Neural cell (in vitro differentiated cells): ENCODE measurements around the gene IL17B. TPM values are rescaled to one million over a fixed set of nuclear protein-coding genes. Genes with fewer than 3 reads are reported as not detected.

Experiments
- H2AFZ ChIP-seq: fragments of 200-600, 300-800 bp; sonication (generic), shearing (Covaris generic); 2 replicates; pipeline ENCODE4 v1.6.0; 2014; ENCODE audit warnings: low read depth, mild to moderate bottlenecking, antibody characterized with exemption, low read length, moderate library complexity
- H3F3A ChIP-seq: fragments of 200-600 bp; shearing (Covaris generic); 2 replicates; pipeline ENCODE4 v1.6.1; 2016; ENCODE audit warnings: mild to moderate bottlenecking, moderate library complexity, mixed read lengths, antibody characterized with exemption, low read length; ENCODE audit not compliant: insufficient read depth, poor library complexity, severe bottlenecking
- H3K27ac ChIP-seq: fragments of 200-600, 300-800 bp; sonication (generic), shearing (Covaris generic); 2 replicates; pipeline ENCODE4 v1.5.1; 2014; ENCODE audit warnings: mild to moderate bottlenecking, low read length, moderate library complexity
- H3K27me3 ChIP-seq: fragments of 300-800, 200-600 bp; sonication (generic), shearing (Covaris generic); 2 replicates; pipeline ENCODE4 v1.6.0; 2014; ENCODE audit warnings: mild to moderate bottlenecking, low read depth, low read length, moderate library complexity; ENCODE audit not compliant: insufficient read depth
- H3K36me3 ChIP-seq: fragments of 300-800, 200-600 bp; sonication (generic), shearing (Covaris generic); 2 replicates; pipeline ENCODE4 v1.5.1; 2014; ENCODE audit warnings: mild to moderate bottlenecking, antibody characterized with exemption, low read length, moderate library complexity; ENCODE audit not compliant: insufficient read depth
- H3K4me2 ChIP-seq: fragments of 300-800, 200-600 bp; sonication (generic), shearing (Covaris generic); 2 replicates; pipeline ENCODE4 v1.6.0; 2014; ENCODE audit warnings: mild to moderate bottlenecking, low read length
- H3K4me3 ChIP-seq: fragments of 300-800, 200-600 bp; sonication (generic), shearing (Covaris generic); 2 replicates; pipeline ENCODE4 v1.5.1; 2014; ENCODE audit warnings: mild to moderate bottlenecking, low read length, moderate library complexity
- H3K79me2 ChIP-seq: fragments of 200-600 bp; shearing (Covaris generic); replicated peaks from 2 replicates; pipeline ENCODE4 v1.6.0; 2014; ENCODE audit warnings: mild to moderate bottlenecking, low read length, moderate library complexity; ENCODE audit not compliant: insufficient read depth
- H3K9ac ChIP-seq: fragments of 300-800, 200-600 bp; sonication (generic), shearing (Covaris generic); 2 replicates; pipeline ENCODE4 v1.6.1; 2016; ENCODE audit warnings: mild to moderate bottlenecking, low read length, mixed read lengths
- H3K9me2 ChIP-seq: fragments of 200-600 bp; shearing (Covaris generic); 2 replicates; pipeline ENCODE4 v1.6.1; 2016; ENCODE audit warnings: mild to moderate bottlenecking, low read length, mixed read lengths; ENCODE audit not compliant: insufficient read depth
- H3K9me3 ChIP-seq: fragments of 200-600, 300-800 bp; sonication (generic), shearing (Covaris generic); 2 replicates; pipeline ENCODE4 v1.6.1; 2016; ENCODE audit warnings: mild to moderate bottlenecking, mixed run types, low read length, moderate library complexity, mixed read lengths
- H4K20me1 ChIP-seq: fragments of 200-600 bp; shearing (Covaris generic); 2 replicates; pipeline ENCODE4 v1.6.1; 2016; ENCODE audit warnings: mild to moderate bottlenecking, mixed run types; ENCODE audit not compliant: insufficient read depth
- CTCF ChIP-seq: fragments of 450-650 bp; IDR thresholded peaks from 2 replicates; pipeline ENCODE4 v1.5.1; 2014; ENCODE audit warnings: antibody characterized with exemption, mild to moderate bottlenecking, moderate library complexity; ENCODE audit not compliant: poor library complexity, severe bottlenecking
- EP300 ChIP-seq: fragments of 450-650 bp; conservative IDR thresholded peaks from 2 replicates; pipeline ENCODE4 v1.6.1; 2014; ENCODE audit warnings: antibody characterized with exemption, mild to moderate bottlenecking, moderate library complexity; ENCODE audit not compliant: poor library complexity, severe bottlenecking
- EZH2 ChIP-seq: fragments of 200-600, 300-800 bp; shearing (Covaris generic), sonication (generic); IDR thresholded peaks from 2 replicates; pipeline ENCODE4 v1.6.1; 2014; ENCODE audit warnings: antibody characterized with exemption, low read length, borderline replicate concordance, mild to moderate bottlenecking; ENCODE audit not compliant: insufficient read depth, poor library complexity, severe bottlenecking
- MXI1 ChIP-seq: fragments of 450-650 bp; conservative IDR thresholded peaks from 2 replicates; pipeline ENCODE4 v1.6.1; 2014; ENCODE audit warnings: antibody characterized with exemption, mild to moderate bottlenecking; ENCODE audit not compliant: poor library complexity, severe bottlenecking
- POLR2AphosphoS5 ChIP-seq: IDR thresholded peaks from 2 replicates; pipeline ENCODE4 v1.6.1; 2012
- RAD21 ChIP-seq: fragments of 450-650 bp; conservative IDR thresholded peaks from 2 replicates; pipeline ENCODE4 v1.6.1; 2014; ENCODE audit warnings: antibody characterized with exemption, mild to moderate bottlenecking, moderate library complexity
- REST ChIP-seq: IDR thresholded peaks from 2 replicates; pipeline ENCODE4 v1.6.1; 2012; ENCODE audit warnings: borderline replicate concordance
- SMC3 ChIP-seq: fragments of 450-650 bp; conservative IDR thresholded peaks from 2 replicates; pipeline ENCODE4 v1.6.1; 2014; ENCODE audit warnings: antibody characterized with exemption, mild to moderate bottlenecking, moderate library complexity; ENCODE audit not compliant: poor library complexity
- TAF1 ChIP-seq: IDR thresholded peaks from 2 replicates; pipeline ENCODE4 v1.6.1; 2012; ENCODE audit warnings: low read depth
- polyA plus RNA-seq: library from polyadenylated mRNA; depleted of rRNA; stranded (reverse); fragments of >200 nt; gene quantifications from 2 replicates; pipeline ENCODE4 v1.2.3, GENCODE V29; 2014

Gene IL17B
- polyA plus RNA-seq, 1 donor from 2014 or later = not detected

- no peaks in the 10 kb centered on the region for H3K27me3 ChIP-seq
- H3K4me2 ChIP-seq = no peak overlapping the region
- no peak overlapping the region for H3K27ac ChIP-seq
- H3K79me2 ChIP-seq = no peaks in the 10 kb centered on the region
- no peak overlapping the region for H3K9ac ChIP-seq
- H2AFZ ChIP-seq = no peak overlapping the region
- TF ChIP-seq TAF1 = no peak
- no peak for TF ChIP-seq REST
- TF ChIP-seq POLR2AphosphoS5 = no peak
- TF ChIP-seq MXI1 = no peak
- no peak for TF ChIP-seq SMC3
- no peak for TF ChIP-seq RAD21
- TF ChIP-seq EZH2 = no peak
- no peak for TF ChIP-seq CTCF
- H3K9me3 ChIP-seq = no peaks in the 10 kb centered on the region
- no peaks in the 10 kb centered on the region for H3K36me3 ChIP-seq
- H3F3A ChIP-seq = no peaks in the 10 kb centered on the region
- H4K20me1 ChIP-seq = no peaks in the 10 kb centered on the region
- H3K9me2 ChIP-seq = no peaks in the 10 kb centered on the region
- no peak overlapping the region for H3K4me3 ChIP-seq
Observed at GRCh38 chr5:149366169-149366729, 12.8 kb downstream of the IL17B start.

GRCh38 chr5:149365418-149365817, 13.7 kb downstream of the IL17B start:
- H3K4me3 ChIP-seq = no peak overlapping the region
- TF ChIP-seq REST (no peak), SMC3 (no peak), POLR2AphosphoS5 (no peak), CTCF (no peak), RAD21 (no peak), EP300 (no peak), TAF1 (no peak), MXI1 (no peak), EZH2 (no peak)
- H3K9me2 ChIP-seq = no peaks in the 10 kb centered on the region
- H3K79me2 ChIP-seq = no peaks in the 10 kb centered on the region
- no peaks in the 10 kb centered on the region for H3K27me3 ChIP-seq
- H3K9me3 ChIP-seq = no peaks in the 10 kb centered on the region
- no peak overlapping the region for H2AFZ ChIP-seq
- no peaks in the 10 kb centered on the region for H3K36me3 ChIP-seq
- no peak overlapping the region for H3K27ac ChIP-seq
- no peaks in the 10 kb centered on the region for H4K20me1 ChIP-seq
- H3K9ac ChIP-seq = no peak overlapping the region
- H3F3A ChIP-seq = no peaks in the 10 kb centered on the region
- no peak overlapping the region for H3K4me2 ChIP-seq
